ENCODE data around the gene USP10. TPM values are rescaled to one million over a fixed set of nuclear protein-coding genes. Genes with fewer than 3 reads are reported as not detected.

Gene USP10
- total RNA-seq (10 to 100 TPM; 70.5 to 77.5 TPM), polyA plus RNA-seq (10 to 100 TPM; 18.5 to 55.5 TPM)
- long read RNA-seq, donor 1, transcript USP10-201 (14 exons, 3,009 nt), result major isoform, 9 of 24 reads
- long read RNA-seq, donor 1, partial matches to known transcripts, result 10 of 24 reads
- long read RNA-seq, donor 1, other reads (novel, unspliced or antisense), result 0 of 24 reads
- long read RNA-seq, donor 2, partial matches to known transcripts, result 20 of 23 reads
- long read RNA-seq, donor 2, other reads (novel, unspliced or antisense), result 0 of 23 reads
- long read RNA-seq, donor 3, partial matches to known transcripts, result 15 of 19 reads
- long read RNA-seq, donor 3, other reads (novel, unspliced or antisense), result 0 of 19 reads
- long read RNA-seq, donor 4, partial matches to known transcripts, result 11 of 16 reads
- long read RNA-seq, donor 4, other reads (novel, unspliced or antisense), result 0 of 16 reads
- long read RNA-seq, donor 5, transcript USP10-201 (14 exons, 3,009 nt), result major isoform, 8 of 33 reads
- long read RNA-seq, donor 5, partial matches to known transcripts, result 23 of 33 reads
- long read RNA-seq, donor 5, other reads (novel, unspliced or antisense), result 0 of 33 reads

- Histone ChIP-seq H3K27me3 (ENCODE audit: control insufficient read depth in 3 of 3, insufficient read depth in 3 of 3, low read length in 2 of 3) (no peaks in the 10 kb centered on the region), H3K27ac (ENCODE audit: low read depth in 1 of 2, low read length in 1 of 2) (peak within 1 kb of the TSS; percentile 85 to 93), H3K4me3 (peak within 1 kb of the TSS; percentile 93), H3K9ac (ENCODE audit: insufficient read depth in 1 of 2, low read length in 2 of 2) (peak within 1 kb of the TSS; percentile 1 to 77), H3K36me3 (ENCODE audit: control insufficient read depth in 4 of 4, insufficient read depth in 4 of 4, low read length in 4 of 4) (no peaks in the 10 kb centered on the region), H3K9me3 (ENCODE audit: control insufficient read depth in 4 of 4, insufficient read depth in 3 of 4, low read length in 3 of 4) (no peaks in the 10 kb centered on the region), H3K4me1 (ENCODE audit: control insufficient read depth in 5 of 5, insufficient read depth in 5 of 5, low read length in 5 of 5) (peaks cover 3 to 28% (median 12%) of the 10 kb centered on the region in 5 donors)
- DNase-seq (peak; percentile 85 to 88 (median 87)), ATAC-seq (ENCODE audit: insufficient read depth, low FRiP score) (peak; percentile 88)
- WGBS, 2 donors, result 0% methylated on average over 37 to 97 of the region's 97 CpGs
- no peak for TF ChIP-seq CTCF (IDR thresholded peaks at IDR 0.05; ENCODE audit: control extremely low read depth, extremely low read depth)
Measured at GRCh38 chr16:84699712-84700445, at the start of gene USP10. USP10 (plus strand) TSS chr16:84700000; CDS start chr16:84700091, 91 bp downstream.

- 88 to 95% methylated on average over 20 of the region's 20 CpGs for WGBS, 2 donors
Measured at GRCh38 chr16:84650062-84650991, 49.5 kb upstream of the USP10 start.

More at GRCh38 chr16:84650062-84650991, 49.5 kb upstream of the USP10 start:
- Histone ChIP-seq H3K27me3 (ENCODE audit: control insufficient read depth in 3 of 3, insufficient read depth in 3 of 3, low read length in 2 of 3) (no peaks in the 10 kb centered on the region), H3K4me1 (ENCODE audit: control insufficient read depth in 5 of 5, insufficient read depth in 5 of 5, low read length in 5 of 5) (peaks cover 0 to 6% (median 5%) of the 10 kb centered on the region in 5 donors), H3K27ac (ENCODE audit: low read depth in 1 of 2, low read length in 1 of 2) (peak overlapping the region in 1 of 2 donors; percentile 41), H3K9ac (ENCODE audit: insufficient read depth in 1 of 2, low read length in 2 of 2) (no peak overlapping the region), H3K4me3 (no peak overlapping the region), H3K9me3 (ENCODE audit: control insufficient read depth in 4 of 4, insufficient read depth in 3 of 4, low read length in 3 of 4) (no peaks in the 10 kb centered on the region), H3K36me3 (ENCODE audit: control insufficient read depth in 4 of 4, insufficient read depth in 4 of 4, low read length in 4 of 4) (peaks cover 6 to 17% (median 7%) of the 10 kb centered on the region in 4 donors)
- ATAC-seq (ENCODE audit: insufficient read depth, low FRiP score), result no peak
- no peak for TF ChIP-seq CTCF (IDR thresholded peaks at IDR 0.05; ENCODE audit: control extremely low read depth, extremely low read depth)
- DNase-seq, result no peak
